ENCODE measurements around the gene HMOX1. TPM values are rescaled to one million over a fixed set of nuclear protein-coding genes. Genes with fewer than 3 reads are reported as not detected.
"Not testable (repeated sequence)": the region's sequence is repeated elsewhere in the genome, so short reads cannot be mapped to it uniquely, and the experiment has no call there.

The HMOX1 gene
- total RNA-seq, 2 donors from 2014 or later = 1.9 to 11.1 TPM

GRCh38 chr22:35435201-35435740 lies 54.4 kb downstream of the HMOX1 start:
- Histone ChIP-seq H3K4me1 (peaks cover 0 to 7% of the 10 kb centered on the region in 2 donors), H3K27me3 (no peaks in the 10 kb centered on the region), H3K9me3 (peaks cover 0 to 13% of the 10 kb centered on the region in 2 donors), H3K36me3 (no peaks in the 10 kb centered on the region), H3K27ac (no peak overlapping the region), H3K4me3 (no peak overlapping the region)
- TF ChIP-seq CTCF (IDR thresholded peaks at IDR 0.05) = no peak
- DNase-seq (ENCODE audit: low spot score) = no peak

- H3K27ac ChIP-seq = no peak overlapping the region
- H3K36me3 ChIP-seq = no peaks in the 10 kb centered on the region
- peaks cover 0 to 13% of the 10 kb centered on the region in 2 donors for H3K9me3 ChIP-seq
- no peak overlapping the region for H3K4me3 ChIP-seq
- H3K27me3 ChIP-seq = no peaks in the 10 kb centered on the region
- no peak for DNase-seq (ENCODE audit: low spot score)
- peaks cover 0 to 2% of the 10 kb centered on the region in 2 donors for H3K4me1 ChIP-seq
- TF ChIP-seq CTCF (IDR thresholded peaks at IDR 0.05) = no peak
Measured at GRCh38 chr22:35436421-35436820, 55.5 kb downstream of the HMOX1 start.

- Histone ChIP-seq H3K36me3 (no peaks in the 10 kb centered on the region), H3K27me3 (no peaks in the 10 kb centered on the region), H3K4me1 (no peaks in the 10 kb centered on the region), H3K27ac (no peak overlapping the region), H3K9me3 (peaks cover 0 to 13% of the 10 kb centered on the region in 2 donors), H3K4me3 (no peak overlapping the region)
- TF ChIP-seq CTCF (IDR thresholded peaks at IDR 0.05) = no peak
- no peak for DNase-seq (ENCODE audit: low spot score)
Measured at GRCh38 chr22:35437049-35437448, 56.2 kb downstream of the HMOX1 start.

- H3K27me3 ChIP-seq; H3K4me1 ChIP-seq; H3K9me3 ChIP-seq; H3K36me3 ChIP-seq; H3K27ac ChIP-seq; H3K4me3 ChIP-seq; DNase-seq (ENCODE audit: low spot score): not testable (repeated sequence)
Measured at GRCh38 chr22:35438673-35439364, 57.9 kb downstream of the HMOX1 start.

GRCh38 chr22:35439365-35439717 lies 58.4 kb downstream of the HMOX1 start:
- Histone ChIP-seq H3K27me3 (no peaks in the 10 kb centered on the region), H3K36me3 (no peaks in the 10 kb centered on the region), H3K4me1 (no peaks in the 10 kb centered on the region), H3K9me3 (no peaks in the 10 kb centered on the region), H3K27ac (no peak overlapping the region), H3K4me3 (no peak overlapping the region)
- TF ChIP-seq CTCF (IDR thresholded peaks at IDR 0.05) = no peak
- DNase-seq (ENCODE audit: low spot score) = no peak

GRCh38 chr22:35440129-35440528 lies 59.2 kb downstream of the HMOX1 start:
- Histone ChIP-seq H3K27me3 (no peaks in the 10 kb centered on the region), H3K36me3 (no peaks in the 10 kb centered on the region), H3K9me3 (no peaks in the 10 kb centered on the region), H3K4me1 (no peaks in the 10 kb centered on the region), H3K27ac (no peak overlapping the region), H3K4me3 (no peak overlapping the region)
- no peak for DNase-seq (ENCODE audit: low spot score)
- TF ChIP-seq CTCF (IDR thresholded peaks at IDR 0.05) = no peak
